Measurements from ENCODE around the gene PTPN7. TPM values are rescaled to one million over a fixed set of nuclear protein-coding genes. Genes with fewer than 3 reads are reported as not detected.
A peak's percentile ranks its signal among the peaks of the same experiment; 100 is the strongest.
"Not testable (repeated sequence)": the region's sequence is repeated elsewhere in the genome, so short reads cannot be mapped to it uniquely, and the experiment has no call there.

Gene PTPN7
- total and polyA plus RNA-seq, 5 donors, result 0.28 to 1.7 (median 0.50) TPM

- DNase-seq, result no peak
- intact Hi-C loops (cut with DNase I), result no loop called here
- Histone ChIP-seq H3K27me3 (ENCODE audit: control insufficient read depth, insufficient read depth) (no peaks in the 10 kb centered on the region), H3K27ac (ENCODE audit: low read length) (no peak overlapping the region), H3K9me3 (ENCODE audit: control insufficient read depth, low read length) (no peaks in the 10 kb centered on the region), H3K4me3 (ENCODE audit: low read length) (no peak overlapping the region), H3K4me1 (ENCODE audit: control insufficient read depth, insufficient read depth, low read length) (peaks cover 4% of the 10 kb centered on the region)
- WGBS, result 94% methylated on average over 5 of the region's 5 CpGs
- no peak for ATAC-seq
These were observed 14.1 kb downstream of the PTPN7 start for GRCh38 chr1:202146279-202146678.

GRCh38 chr1:202145744-202146140, 14.7 kb downstream of the PTPN7 start:
- H3K9me3 ChIP-seq (ENCODE audit: control insufficient read depth, low read length); H3K27ac ChIP-seq (ENCODE audit: low read length); intact Hi-C loops (cut with DNase I); DNase-seq; H3K27me3 ChIP-seq (ENCODE audit: control insufficient read depth, insufficient read depth); ATAC-seq; H3K4me1 ChIP-seq (ENCODE audit: control insufficient read depth, insufficient read depth, low read length); H3K4me3 ChIP-seq (ENCODE audit: low read length): not testable (repeated sequence)
- 95% methylated on average over 8 of the region's 8 CpGs for WGBS

- WGBS, result 7% methylated on average over 13 of the region's 13 CpGs
- no peak for DNase-seq
- intact Hi-C loops (cut with DNase I), result no loop called here
- Histone ChIP-seq H3K27me3 (ENCODE audit: control insufficient read depth, insufficient read depth) (no peaks in the 10 kb centered on the region), H3K4me3 (ENCODE audit: low read length) (peak overlapping the region; percentile 90), H3K27ac (ENCODE audit: low read length) (peak overlapping the region; percentile 81), H3K4me1 (ENCODE audit: control insufficient read depth, insufficient read depth, low read length) (peaks cover 4% of the 10 kb centered on the region), H3K9me3 (ENCODE audit: control insufficient read depth, low read length) (no peaks in the 10 kb centered on the region)
- ATAC-seq, result peak; percentile 2 to 4
These were observed 15.2 kb downstream of the PTPN7 start for GRCh38 chr1:202145068-202145743.

GRCh38 chr1:202144402-202145067, 15.9 kb downstream of the PTPN7 start, which contains the start of gene ARL8A:
Gene ARL8A, minus strand, starts transcription at chr1:202144737. Its CDS starts 165 bp downstream, at chr1:202144572.
- H3K27ac ChIP-seq (ENCODE audit: low read length), result peak within 1 kb of the TSS; percentile 81
- WGBS, result under 1% methylated on average over 82 of the region's 82 CpGs

GRCh38 chr1:202143768-202144401, 16.5 kb downstream of the PTPN7 start:
- ATAC-seq, result peak; percentile 54 to 62
- no peaks in the 10 kb centered on the region for H3K9me3 ChIP-seq (ENCODE audit: control insufficient read depth, low read length)
- peak overlapping the region; percentile 90 for H3K4me3 ChIP-seq (ENCODE audit: low read length)
- intact Hi-C loops (cut with DNase I), result no loop called here
- WGBS, result under 1% methylated on average over 57 of the region's 58 CpGs
- H3K27ac ChIP-seq (ENCODE audit: low read length), result peak overlapping the region; percentile 81
- H3K4me1 ChIP-seq (ENCODE audit: control insufficient read depth, insufficient read depth, low read length), result peaks cover 4% of the 10 kb centered on the region
- H3K27me3 ChIP-seq (ENCODE audit: control insufficient read depth, insufficient read depth), result no peaks in the 10 kb centered on the region
- DNase-seq, result peak; percentile 59 to 87 (median 80)

More at GRCh38 chr1:202144402-202145067, 15.9 kb downstream of the PTPN7 start, which contains the start of gene ARL8A:
- DNase-seq, result peak; percentile 81 to 93 (median 90)
- Histone ChIP-seq H3K4me1 (ENCODE audit: control insufficient read depth, insufficient read depth, low read length) (peaks cover 4% of the 10 kb centered on the region), H3K27me3 (ENCODE audit: control insufficient read depth, insufficient read depth) (no peaks in the 10 kb centered on the region), H3K4me3 (ENCODE audit: low read length) (peak within 1 kb of the TSS; percentile 90), H3K9me3 (ENCODE audit: control insufficient read depth, low read length) (no peaks in the 10 kb centered on the region)
- peak; percentile 74 to 78 for ATAC-seq
- intact Hi-C loops (cut with DNase I), result no loop called here

- no peaks in the 10 kb centered on the region for H3K9me3 ChIP-seq (ENCODE audit: control insufficient read depth, low read length)
- intact Hi-C loops (cut with DNase I), result no loop called here
- H3K27ac ChIP-seq (ENCODE audit: low read length), result peak overlapping the region; percentile 81
- peak overlapping the region; percentile 90 for H3K4me3 ChIP-seq (ENCODE audit: low read length)
- peak; percentile 54 to 79 (median 73) for DNase-seq
- peaks cover 4% of the 10 kb centered on the region for H3K4me1 ChIP-seq (ENCODE audit: control insufficient read depth, insufficient read depth, low read length)
- ATAC-seq, result peak; percentile 40 to 55
- H3K27me3 ChIP-seq (ENCODE audit: control insufficient read depth, insufficient read depth), result no peaks in the 10 kb centered on the region
- WGBS, result 11% methylated on average over 17 of the region's 17 CpGs
These were observed 17.2 kb downstream of the PTPN7 start for GRCh38 chr1:202143011-202143767.

- H3K27ac ChIP-seq (ENCODE audit: low read length); H3K27me3 ChIP-seq (ENCODE audit: control insufficient read depth, insufficient read depth); intact Hi-C loops (cut with DNase I); H3K9me3 ChIP-seq (ENCODE audit: control insufficient read depth, low read length); H3K4me3 ChIP-seq (ENCODE audit: low read length); H3K4me1 ChIP-seq (ENCODE audit: control insufficient read depth, insufficient read depth, low read length); ATAC-seq: not testable (repeated sequence)
- peak in 1 of 3 donors; percentile 21 for DNase-seq
- 92% methylated on average over 3 of the region's 3 CpGs for WGBS
These were observed 18.9 kb downstream of the PTPN7 start for GRCh38 chr1:202141468-202141867.

- ATAC-seq (no peak), DNase-seq (peak in 1 of 3 donors; percentile 25)
- intact Hi-C loops (cut with DNase I), result no loop called here
- no peak overlapping the region for H3K27ac ChIP-seq (ENCODE audit: low read length)
- 79% methylated on average over 4 of the region's 4 CpGs for WGBS
- no peak overlapping the region for H3K4me3 ChIP-seq (ENCODE audit: low read length)
- peaks cover 4% of the 10 kb centered on the region for H3K4me1 ChIP-seq (ENCODE audit: control insufficient read depth, insufficient read depth, low read length)
- no peaks in the 10 kb centered on the region for H3K9me3 ChIP-seq (ENCODE audit: control insufficient read depth, low read length)
- no peaks in the 10 kb centered on the region for H3K27me3 ChIP-seq (ENCODE audit: control insufficient read depth, insufficient read depth)
These were observed 19.6 kb downstream of the PTPN7 start for GRCh38 chr1:202140833-202141232.

- ATAC-seq (peak; percentile 43 to 49), DNase-seq (peak; percentile 42 to 71 (median 71))
- WGBS, result 33% methylated on average over 15 of the region's 15 CpGs
- intact Hi-C loops (cut with DNase I), result loop anchor here in 2 of 4 donors (5.0 kb wide), 1 partner anchor 128 kb away; no protein-coding TSS in a partner anchor
- H3K27ac ChIP-seq (ENCODE audit: low read length), result no peak overlapping the region
- H3K9me3 ChIP-seq (ENCODE audit: control insufficient read depth, low read length), result no peaks in the 10 kb centered on the region
- no peaks in the 10 kb centered on the region for H3K27me3 ChIP-seq (ENCODE audit: control insufficient read depth, insufficient read depth)
- peaks cover 9% of the 10 kb centered on the region for H3K4me1 ChIP-seq (ENCODE audit: control insufficient read depth, insufficient read depth, low read length)
- no peak overlapping the region for H3K4me3 ChIP-seq (ENCODE audit: low read length)
These were observed 25.1 kb downstream of the PTPN7 start for GRCh38 chr1:202135221-202135721.

GRCh38 chr1:202134645-202135172, 25.7 kb downstream of the PTPN7 start:
- DNase-seq (peak in 1 of 3 donors; percentile 33), ATAC-seq (no peak)
- Histone ChIP-seq H3K27ac (ENCODE audit: low read length) (no peak overlapping the region), H3K9me3 (ENCODE audit: control insufficient read depth, low read length) (no peaks in the 10 kb centered on the region), H3K4me1 (ENCODE audit: control insufficient read depth, insufficient read depth, low read length) (peaks cover 9% of the 10 kb centered on the region), H3K4me3 (ENCODE audit: low read length) (no peak overlapping the region), H3K27me3 (ENCODE audit: control insufficient read depth, insufficient read depth) (no peaks in the 10 kb centered on the region)
- 85% methylated on average over 13 of the region's 13 CpGs for WGBS
- intact Hi-C loops (cut with DNase I), result loop anchor here in 2 of 4 donors (5.0 kb wide), 1 partner anchor 127 kb away; no protein-coding TSS in a partner anchor
